ENCODE data around the gene NMNAT1.

DNA sequence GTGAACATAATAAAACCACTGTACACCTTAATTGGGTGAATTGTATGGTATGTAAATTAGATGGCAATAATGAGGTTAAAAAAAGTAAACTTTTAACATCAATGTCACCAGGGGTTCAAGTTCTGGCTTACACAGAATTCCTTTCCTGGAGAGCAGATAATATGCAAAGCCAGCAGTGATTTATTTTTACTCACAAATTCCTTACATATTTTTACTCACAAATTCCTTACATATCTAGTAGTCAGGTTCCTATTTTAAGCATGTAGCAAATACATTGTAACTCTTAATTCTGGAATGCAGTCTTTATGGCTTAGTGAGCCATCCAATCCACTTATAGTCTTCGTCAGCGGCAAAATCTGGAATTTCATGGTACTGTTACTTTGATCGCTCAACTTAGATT is 88.2 kb downstream of the NMNAT1 start:
- TF ChIP-seq, protein P1, sequence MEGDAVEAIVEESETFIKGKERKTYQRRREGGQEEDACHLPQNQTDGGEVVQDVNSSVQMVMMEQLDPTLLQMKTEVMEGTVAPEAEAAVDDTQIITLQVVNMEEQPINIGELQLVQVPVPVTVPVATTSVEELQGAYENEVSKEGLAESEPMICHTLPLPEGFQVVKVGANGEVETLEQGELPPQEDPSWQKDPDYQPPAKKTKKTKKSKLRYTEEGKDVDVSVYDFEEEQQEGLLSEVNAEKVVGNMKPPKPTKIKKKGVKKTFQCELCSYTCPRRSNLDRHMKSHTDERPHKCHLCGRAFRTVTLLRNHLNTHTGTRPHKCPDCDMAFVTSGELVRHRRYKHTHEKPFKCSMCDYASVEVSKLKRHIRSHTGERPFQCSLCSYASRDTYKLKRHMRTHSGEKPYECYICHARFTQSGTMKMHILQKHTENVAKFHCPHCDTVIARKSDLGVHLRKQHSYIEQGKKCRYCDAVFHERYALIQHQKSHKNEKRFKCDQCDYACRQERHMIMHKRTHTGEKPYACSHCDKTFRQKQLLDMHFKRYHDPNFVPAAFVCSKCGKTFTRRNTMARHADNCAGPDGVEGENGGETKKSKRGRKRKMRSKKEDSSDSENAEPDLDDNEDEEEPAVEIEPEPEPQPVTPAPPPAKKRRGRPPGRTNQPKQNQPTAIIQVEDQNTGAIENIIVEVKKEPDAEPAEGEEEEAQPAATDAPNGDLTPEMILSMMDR (conservative IDR thresholded peaks at IDR 0.05; ENCODE audit: low read length), result no peak
- TF ChIP-seq EZH2phosphoT487 (IDR thresholded peaks at IDR 0.05; ENCODE audit: borderline replicate concordance), result no peak
